ENCODE results near the gene CELF4.

CELF4 gene

GRCh38 chr18:37453752-37454151 is 111.8 kb downstream of the CELF4 start:
- ATAC-seq: no peak
- no peak overlapping the region for H3K27ac Mint-ChIP-seq
- H3K9me3 Mint-ChIP-seq: no peaks in the 10 kb centered on the region
- DNase-seq: no peak
- no peaks in the 10 kb centered on the region for H3K4me1 Mint-ChIP-seq
- no peaks in the 10 kb centered on the region for H3K27me3 Mint-ChIP-seq
- no peaks in the 10 kb centered on the region for H3K36me3 Mint-ChIP-seq (ENCODE audit: low read depth)
- H3K4me3 Mint-ChIP-seq: no peak overlapping the region

- H3K4me1 Mint-ChIP-seq: no peaks in the 10 kb centered on the region
- H3K27me3 Mint-ChIP-seq: no peaks in the 10 kb centered on the region
- DNase-seq (no peak), ATAC-seq (no peak)
- no peak overlapping the region for H3K4me3 Mint-ChIP-seq
- H3K36me3 Mint-ChIP-seq (ENCODE audit: low read depth): no peaks in the 10 kb centered on the region
- H3K27ac Mint-ChIP-seq: no peak overlapping the region
- no peaks in the 10 kb centered on the region for H3K9me3 Mint-ChIP-seq
These were observed 112.8 kb downstream of the CELF4 start for GRCh38 chr18:37452682-37453385.

- H3K9me3 Mint-ChIP-seq: no peaks in the 10 kb centered on the region
These were observed 113.6 kb downstream of the CELF4 start for GRCh38 chr18:37452015-37452414.

GRCh38 chr18:37451239-37451825 is 114.3 kb downstream of the CELF4 start:
- H3K9me3 Mint-ChIP-seq: no peaks in the 10 kb centered on the region
- no peaks in the 10 kb centered on the region for H3K36me3 Mint-ChIP-seq (ENCODE audit: low read depth)
- H3K27me3 Mint-ChIP-seq: no peaks in the 10 kb centered on the region
- no peaks in the 10 kb centered on the region for H3K4me1 Mint-ChIP-seq
- DNase-seq: no peak
- no peak for ATAC-seq
- H3K4me3 Mint-ChIP-seq: no peak overlapping the region
- no peak overlapping the region for H3K27ac Mint-ChIP-seq

More at GRCh38 chr18:37452015-37452414, 113.6 kb downstream of the CELF4 start:
- no peak overlapping the region for H3K4me3 Mint-ChIP-seq
- no peaks in the 10 kb centered on the region for H3K27me3 Mint-ChIP-seq
- no peak overlapping the region for H3K27ac Mint-ChIP-seq
- H3K36me3 Mint-ChIP-seq (ENCODE audit: low read depth): no peaks in the 10 kb centered on the region
- DNase-seq: no peak
- no peaks in the 10 kb centered on the region for H3K4me1 Mint-ChIP-seq
- ATAC-seq: no peak

GRCh38 chr18:37450434-37451132 is 115.0 kb downstream of the CELF4 start:
- DNase-seq: no peak
- no peak for ATAC-seq
- no peaks in the 10 kb centered on the region for H3K4me1 Mint-ChIP-seq
- H3K36me3 Mint-ChIP-seq (ENCODE audit: low read depth): no peaks in the 10 kb centered on the region
- H3K4me3 Mint-ChIP-seq: no peak overlapping the region
- no peaks in the 10 kb centered on the region for H3K27me3 Mint-ChIP-seq
- H3K27ac Mint-ChIP-seq: no peak overlapping the region
- no peaks in the 10 kb centered on the region for H3K9me3 Mint-ChIP-seq

- Mint-ChIP-seq H3K4me1 (no peaks in the 10 kb centered on the region), H3K27me3 (no peaks in the 10 kb centered on the region), H3K4me3 (no peak overlapping the region), H3K9me3 (no peaks in the 10 kb centered on the region), H3K36me3 (ENCODE audit: low read depth) (no peaks in the 10 kb centered on the region), H3K27ac (no peak overlapping the region)
- DNase-seq: no peak
- ATAC-seq: no peak
These were observed 116.0 kb downstream of the CELF4 start for GRCh38 chr18:37449618-37450017.

GRCh38 chr18:37448946-37449345 is 116.7 kb downstream of the CELF4 start:
- DNase-seq: no peak
- Mint-ChIP-seq H3K27ac (no peak overlapping the region), H3K4me1 (no peaks in the 10 kb centered on the region), H3K27me3 (no peaks in the 10 kb centered on the region), H3K36me3 (ENCODE audit: low read depth) (no peaks in the 10 kb centered on the region), H3K9me3 (no peaks in the 10 kb centered on the region), H3K4me3 (no peak overlapping the region)
- no peak for ATAC-seq

- no peaks in the 10 kb centered on the region for H3K27me3 Mint-ChIP-seq
- no peak overlapping the region for H3K27ac Mint-ChIP-seq
- ATAC-seq: no peak
- H3K36me3 Mint-ChIP-seq (ENCODE audit: low read depth): no peaks in the 10 kb centered on the region
- DNase-seq: no peak
- H3K9me3 Mint-ChIP-seq: no peaks in the 10 kb centered on the region
- no peaks in the 10 kb centered on the region for H3K4me1 Mint-ChIP-seq
- no peak overlapping the region for H3K4me3 Mint-ChIP-seq
These were observed 117.4 kb downstream of the CELF4 start for GRCh38 chr18:37447962-37448888.

- DNase-seq: no peak
- Mint-ChIP-seq H3K4me3 (no peak overlapping the region), H3K36me3 (ENCODE audit: low read depth) (no peaks in the 10 kb centered on the region), H3K4me1 (no peaks in the 10 kb centered on the region), H3K27ac (no peak overlapping the region), H3K27me3 (peaks cover 1% of the 10 kb centered on the region), H3K9me3 (no peaks in the 10 kb centered on the region)
- no peak for ATAC-seq
These were observed 119.8 kb downstream of the CELF4 start for GRCh38 chr18:37445836-37446235.

GRCh38 chr18:37445368-37445767 is 120.2 kb downstream of the CELF4 start:
- H3K4me3 Mint-ChIP-seq: no peak overlapping the region
- no peaks in the 10 kb centered on the region for H3K9me3 Mint-ChIP-seq
- DNase-seq (no peak), ATAC-seq (no peak)
- H3K27me3 Mint-ChIP-seq: peaks cover 1% of the 10 kb centered on the region
- no peak overlapping the region for H3K27ac Mint-ChIP-seq
- H3K36me3 Mint-ChIP-seq (ENCODE audit: low read depth): no peaks in the 10 kb centered on the region
- H3K4me1 Mint-ChIP-seq: no peaks in the 10 kb centered on the region

GRCh38 chr18:37443325-37444055 is 122.1 kb downstream of the CELF4 start:
- no peak for ATAC-seq
- no peak for DNase-seq
- no peak overlapping the region for H3K4me3 Mint-ChIP-seq
- H3K36me3 Mint-ChIP-seq (ENCODE audit: low read depth): no peaks in the 10 kb centered on the region
- H3K9me3 Mint-ChIP-seq: no peaks in the 10 kb centered on the region
- H3K4me1 Mint-ChIP-seq: no peaks in the 10 kb centered on the region
- peaks cover 1% of the 10 kb centered on the region for H3K27me3 Mint-ChIP-seq
- H3K27ac Mint-ChIP-seq: no peak overlapping the region

GRCh38 chr18:37442477-37442876 is 123.1 kb downstream of the CELF4 start:
- H3K36me3 Mint-ChIP-seq (ENCODE audit: low read depth): no peaks in the 10 kb centered on the region
- DNase-seq (no peak), ATAC-seq (no peak)
- H3K9me3 Mint-ChIP-seq: no peaks in the 10 kb centered on the region
- H3K27ac Mint-ChIP-seq: no peak overlapping the region
- no peaks in the 10 kb centered on the region for H3K4me1 Mint-ChIP-seq
- peaks cover 1% of the 10 kb centered on the region for H3K27me3 Mint-ChIP-seq
- no peak overlapping the region for H3K4me3 Mint-ChIP-seq

GRCh38 chr18:37441821-37442220 is 123.8 kb downstream of the CELF4 start:
- ATAC-seq: no peak
- no peak for DNase-seq
- Mint-ChIP-seq H3K36me3 (ENCODE audit: low read depth) (no peaks in the 10 kb centered on the region), H3K27ac (no peak overlapping the region), H3K4me3 (no peak overlapping the region), H3K27me3 (peaks cover 1% of the 10 kb centered on the region), H3K9me3 (no peaks in the 10 kb centered on the region), H3K4me1 (no peaks in the 10 kb centered on the region)

- Mint-ChIP-seq H3K4me1 (no peaks in the 10 kb centered on the region), H3K36me3 (ENCODE audit: low read depth) (no peaks in the 10 kb centered on the region), H3K27ac (no peak overlapping the region), H3K9me3 (no peaks in the 10 kb centered on the region), H3K4me3 (no peak overlapping the region), H3K27me3 (peaks cover 1% of the 10 kb centered on the region)
- ATAC-seq (no peak), DNase-seq (no peak)
These were observed 125.4 kb downstream of the CELF4 start for GRCh38 chr18:37440206-37440605.

Measured in activated naive CD8-positive, alpha-beta T cell treated with anti-CD3 and anti-CD28 coated beads, Interleukin-2, amount 50 U/mL, for 24 hours (primary cell).